ENCODE results near the gene PRKAG2.

DNA sequence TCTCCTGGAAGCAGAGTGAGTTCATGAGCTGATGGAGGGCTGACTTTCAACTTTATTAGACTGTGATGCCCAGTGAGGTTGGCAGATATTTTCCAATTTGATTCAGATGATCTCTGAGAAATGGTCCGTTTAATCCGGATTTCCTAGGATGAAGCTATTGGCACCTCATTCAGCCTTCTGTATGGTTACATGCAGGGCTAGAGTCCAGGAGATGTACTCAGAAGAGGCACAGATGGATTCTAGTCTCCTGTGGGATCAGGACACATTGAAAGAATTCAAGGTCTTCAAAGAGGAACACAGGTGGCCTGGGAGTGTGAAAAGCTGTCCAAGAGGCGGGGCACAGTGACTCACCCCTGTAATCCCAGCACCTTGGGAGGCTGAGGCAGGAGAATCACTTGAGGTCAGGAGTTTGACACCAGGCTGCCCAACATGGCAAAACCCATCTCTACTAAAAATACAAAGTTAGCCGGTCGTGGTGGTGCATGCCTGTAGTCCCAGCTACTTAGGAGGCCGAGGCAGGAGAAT lies 334.2 kb downstream of the PRKAG2 start:
- TF ChIP-seq, protein P1, sequence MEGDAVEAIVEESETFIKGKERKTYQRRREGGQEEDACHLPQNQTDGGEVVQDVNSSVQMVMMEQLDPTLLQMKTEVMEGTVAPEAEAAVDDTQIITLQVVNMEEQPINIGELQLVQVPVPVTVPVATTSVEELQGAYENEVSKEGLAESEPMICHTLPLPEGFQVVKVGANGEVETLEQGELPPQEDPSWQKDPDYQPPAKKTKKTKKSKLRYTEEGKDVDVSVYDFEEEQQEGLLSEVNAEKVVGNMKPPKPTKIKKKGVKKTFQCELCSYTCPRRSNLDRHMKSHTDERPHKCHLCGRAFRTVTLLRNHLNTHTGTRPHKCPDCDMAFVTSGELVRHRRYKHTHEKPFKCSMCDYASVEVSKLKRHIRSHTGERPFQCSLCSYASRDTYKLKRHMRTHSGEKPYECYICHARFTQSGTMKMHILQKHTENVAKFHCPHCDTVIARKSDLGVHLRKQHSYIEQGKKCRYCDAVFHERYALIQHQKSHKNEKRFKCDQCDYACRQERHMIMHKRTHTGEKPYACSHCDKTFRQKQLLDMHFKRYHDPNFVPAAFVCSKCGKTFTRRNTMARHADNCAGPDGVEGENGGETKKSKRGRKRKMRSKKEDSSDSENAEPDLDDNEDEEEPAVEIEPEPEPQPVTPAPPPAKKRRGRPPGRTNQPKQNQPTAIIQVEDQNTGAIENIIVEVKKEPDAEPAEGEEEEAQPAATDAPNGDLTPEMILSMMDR (IDR thresholded peaks at IDR 0.05; ENCODE audit: low read depth, low read length), result no peak
- TF ChIP-seq POLR2A (IDR thresholded peaks at IDR 0.05; ENCODE audit: extremely low read depth, insufficient read length), result no peak

Data from NB4 (cell line).